ENCODE data around the gene RASA3. TPM values are rescaled to one million over a fixed set of nuclear protein-coding genes. Genes with fewer than 3 reads are reported as not detected.

RASA3 gene
- total RNA-seq, 1 donor from 2014 or later: 44.8 TPM

DNA sequence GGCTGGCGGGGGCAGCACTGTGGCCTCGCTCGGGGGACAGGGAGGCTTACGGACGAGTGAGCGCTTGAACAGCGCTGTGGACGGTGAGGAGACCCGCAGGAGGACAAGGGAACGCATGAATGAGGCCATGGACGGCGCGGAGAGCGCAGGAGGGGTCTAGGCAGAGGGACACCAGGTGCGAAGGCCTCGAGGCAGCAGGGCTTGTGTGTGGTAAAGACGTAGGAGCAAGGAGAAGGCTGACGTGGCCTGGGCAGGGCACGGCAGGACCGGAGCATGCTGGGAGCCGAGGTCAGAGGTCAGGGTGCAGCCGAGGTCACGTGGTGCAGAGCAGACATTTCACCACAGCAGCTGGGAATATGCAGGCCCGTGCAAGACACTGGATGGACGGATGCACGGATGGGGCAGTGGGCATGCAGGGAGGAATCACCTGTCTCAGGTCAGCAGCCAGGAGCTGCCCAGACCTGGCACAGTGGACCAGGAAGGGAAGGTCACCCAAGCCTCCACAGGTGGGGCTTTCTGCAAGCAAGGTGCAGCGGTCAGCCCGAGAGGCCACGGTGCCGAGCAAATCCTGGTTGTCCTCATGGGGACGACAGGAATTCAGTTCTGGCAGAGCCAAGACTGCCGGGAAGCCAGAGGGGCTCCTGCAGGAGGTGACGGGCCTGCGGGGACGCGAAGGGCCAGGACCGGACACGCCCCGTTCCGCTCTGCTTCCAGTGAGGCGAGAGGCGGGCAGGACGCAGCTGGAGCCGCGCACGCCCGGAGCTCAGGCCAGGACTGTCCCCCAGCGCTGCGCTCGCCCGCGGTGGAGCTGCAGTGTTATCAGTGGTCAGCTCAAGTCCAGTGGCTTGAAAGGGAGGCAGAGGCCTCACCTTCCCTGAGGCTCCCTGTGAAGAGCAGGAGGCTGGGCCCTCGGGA, 72.2 kb downstream of the RASA3 start:
- H3K27me3 Mint-ChIP-seq (ENCODE audit: unreplicated experiment): no peaks in the 10 kb centered on the region
- H3K9me3 Mint-ChIP-seq (ENCODE audit: unreplicated experiment): no peaks in the 10 kb centered on the region
- TF ChIP-seq, protein P1, sequence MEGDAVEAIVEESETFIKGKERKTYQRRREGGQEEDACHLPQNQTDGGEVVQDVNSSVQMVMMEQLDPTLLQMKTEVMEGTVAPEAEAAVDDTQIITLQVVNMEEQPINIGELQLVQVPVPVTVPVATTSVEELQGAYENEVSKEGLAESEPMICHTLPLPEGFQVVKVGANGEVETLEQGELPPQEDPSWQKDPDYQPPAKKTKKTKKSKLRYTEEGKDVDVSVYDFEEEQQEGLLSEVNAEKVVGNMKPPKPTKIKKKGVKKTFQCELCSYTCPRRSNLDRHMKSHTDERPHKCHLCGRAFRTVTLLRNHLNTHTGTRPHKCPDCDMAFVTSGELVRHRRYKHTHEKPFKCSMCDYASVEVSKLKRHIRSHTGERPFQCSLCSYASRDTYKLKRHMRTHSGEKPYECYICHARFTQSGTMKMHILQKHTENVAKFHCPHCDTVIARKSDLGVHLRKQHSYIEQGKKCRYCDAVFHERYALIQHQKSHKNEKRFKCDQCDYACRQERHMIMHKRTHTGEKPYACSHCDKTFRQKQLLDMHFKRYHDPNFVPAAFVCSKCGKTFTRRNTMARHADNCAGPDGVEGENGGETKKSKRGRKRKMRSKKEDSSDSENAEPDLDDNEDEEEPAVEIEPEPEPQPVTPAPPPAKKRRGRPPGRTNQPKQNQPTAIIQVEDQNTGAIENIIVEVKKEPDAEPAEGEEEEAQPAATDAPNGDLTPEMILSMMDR (IDR thresholded peaks at IDR 0.05): no peak
- DNase-seq (ENCODE audit: extremely low spot score, unreplicated experiment): no peak
- peaks cover 5% of the 10 kb centered on the region for H3K36me3 Mint-ChIP-seq (ENCODE audit: unreplicated experiment)
- H3K27ac Mint-ChIP-seq (ENCODE audit: unreplicated experiment): peak overlapping the region; percentile 14
- H3K4me1 Mint-ChIP-seq (ENCODE audit: unreplicated experiment): peaks cover 45% of the 10 kb centered on the region
- no peak overlapping the region for H3K4me3 Mint-ChIP-seq (ENCODE audit: unreplicated experiment)

DNA sequence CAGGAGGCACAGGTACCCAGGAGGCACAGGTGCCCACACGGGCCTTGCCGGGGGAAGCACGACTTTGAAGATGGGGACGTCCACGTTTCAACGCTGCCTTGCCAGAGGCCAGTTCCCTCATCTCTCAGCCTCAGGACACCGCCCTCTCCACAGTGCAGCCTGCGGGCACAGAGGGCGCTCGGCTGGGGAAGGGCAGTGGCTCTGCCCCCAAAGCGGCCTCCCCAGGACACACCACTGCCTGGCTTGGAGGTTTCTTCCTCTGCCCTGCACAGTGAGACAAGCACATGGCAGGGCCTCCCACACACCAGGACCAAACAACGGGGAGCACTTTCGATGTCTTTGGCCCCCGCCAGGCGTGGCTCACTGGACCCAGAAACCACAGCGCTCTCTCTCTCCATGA, 73.0 kb downstream of the RASA3 start:
- H3K9me3 Mint-ChIP-seq (ENCODE audit: unreplicated experiment): no peaks in the 10 kb centered on the region
- no peak for DNase-seq (ENCODE audit: extremely low spot score, unreplicated experiment)
- H3K27ac Mint-ChIP-seq (ENCODE audit: unreplicated experiment): peak overlapping the region; percentile 3
- H3K4me1 Mint-ChIP-seq (ENCODE audit: unreplicated experiment): peaks cover 37% of the 10 kb centered on the region
- no peaks in the 10 kb centered on the region for H3K27me3 Mint-ChIP-seq (ENCODE audit: unreplicated experiment)
- TF ChIP-seq, protein P1 (IDR thresholded peaks at IDR 0.05): no peak
- H3K36me3 Mint-ChIP-seq (ENCODE audit: unreplicated experiment): peaks cover 5% of the 10 kb centered on the region
- no peak overlapping the region for H3K4me3 Mint-ChIP-seq (ENCODE audit: unreplicated experiment)

DNA sequence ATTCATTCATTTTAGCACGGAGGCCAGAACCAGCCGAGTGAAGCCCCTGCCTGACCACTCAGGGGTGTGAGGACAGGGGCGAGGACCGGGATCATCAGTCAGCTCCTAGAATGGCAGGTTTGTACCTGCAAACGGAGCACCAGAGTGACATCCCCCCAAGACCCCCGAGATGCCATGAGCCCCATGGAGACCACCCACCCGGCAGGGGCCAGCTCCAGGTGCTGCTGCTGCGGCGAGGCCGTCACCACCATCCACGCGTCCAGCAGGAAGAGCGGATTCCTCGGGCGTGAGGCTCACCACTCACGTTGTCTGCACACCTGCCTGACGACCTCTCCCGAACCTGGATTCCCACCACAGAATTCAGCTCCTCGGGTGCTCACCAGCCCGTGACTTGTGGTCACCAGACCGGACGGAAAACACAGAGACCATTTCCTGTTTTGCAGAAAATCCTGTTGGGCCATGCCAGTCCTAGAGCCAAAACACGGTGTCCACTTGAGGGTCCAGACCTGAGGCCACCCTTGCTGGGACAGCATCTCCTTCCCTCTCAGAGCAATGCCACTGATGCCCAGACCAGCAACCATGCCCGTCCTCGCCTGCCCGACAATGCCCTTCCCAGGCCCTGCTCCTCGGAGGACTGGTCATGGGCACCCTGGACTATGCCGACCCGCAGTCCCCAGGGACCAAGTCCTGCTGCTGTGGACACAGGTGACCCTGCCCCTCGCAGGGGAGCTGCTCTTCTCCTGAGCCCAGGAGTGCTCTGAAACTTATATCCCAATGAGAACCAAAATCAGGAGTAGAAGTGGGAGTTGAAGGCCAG, 74.2 kb downstream of the RASA3 start:
- Mint-ChIP-seq H3K4me3 (ENCODE audit: unreplicated experiment) (no peak overlapping the region), H3K27me3 (ENCODE audit: unreplicated experiment) (no peaks in the 10 kb centered on the region), H3K9me3 (ENCODE audit: unreplicated experiment) (no peaks in the 10 kb centered on the region), H3K27ac (ENCODE audit: unreplicated experiment) (no peak overlapping the region), H3K36me3 (ENCODE audit: unreplicated experiment) (peaks cover 5% of the 10 kb centered on the region), H3K4me1 (ENCODE audit: unreplicated experiment) (peaks cover 31% of the 10 kb centered on the region)
- no peak for DNase-seq (ENCODE audit: extremely low spot score, unreplicated experiment)
- TF ChIP-seq, protein P1 (IDR thresholded peaks at IDR 0.05): no peak

DNA sequence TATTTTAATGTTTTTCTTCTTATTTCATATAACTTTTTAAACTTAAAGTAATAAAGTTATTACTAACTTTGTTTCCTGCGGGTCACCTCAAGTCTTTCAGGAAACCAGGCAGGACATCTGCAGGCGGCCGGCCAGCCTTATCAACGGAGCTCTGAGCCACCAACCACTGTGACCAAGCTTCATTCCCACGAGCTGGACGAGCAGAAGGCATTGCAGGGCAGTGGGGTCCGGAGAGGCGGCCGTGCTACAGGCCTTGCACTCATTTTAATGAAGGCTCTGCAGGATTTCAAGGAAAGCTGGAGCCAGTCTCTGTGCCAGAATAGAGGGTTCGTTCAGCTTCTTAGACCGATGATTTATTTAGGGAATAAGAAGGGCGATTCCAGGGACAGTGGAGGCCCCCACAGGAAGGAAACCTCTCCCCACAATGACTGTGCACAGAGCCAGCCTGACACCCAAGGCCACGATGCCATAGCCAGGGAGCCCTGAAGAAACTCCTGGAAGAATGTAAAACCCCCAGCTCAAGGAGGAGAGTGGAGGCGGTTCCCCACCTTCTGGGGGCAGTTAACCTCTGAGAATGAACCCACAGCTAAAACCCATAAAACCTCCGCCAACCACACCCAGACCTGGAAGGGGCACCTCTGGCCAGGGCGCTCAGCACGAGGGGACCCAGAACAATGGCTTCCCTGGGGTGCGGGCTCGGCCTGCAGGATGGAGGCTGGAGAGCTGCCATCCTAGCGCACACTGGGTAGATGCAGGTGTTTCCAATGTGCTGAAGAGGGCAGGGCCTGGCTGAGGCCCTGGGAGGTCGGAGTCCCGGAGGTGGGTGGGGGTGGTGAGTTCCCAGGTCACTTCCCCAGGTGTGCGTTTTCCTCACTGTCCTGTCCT, 75.0 kb downstream of the RASA3 start:
- Mint-ChIP-seq H3K4me1 (ENCODE audit: unreplicated experiment) (peaks cover 31% of the 10 kb centered on the region), H3K27me3 (ENCODE audit: unreplicated experiment) (no peaks in the 10 kb centered on the region), H3K4me3 (ENCODE audit: unreplicated experiment) (no peak overlapping the region), H3K36me3 (ENCODE audit: unreplicated experiment) (peaks cover 5% of the 10 kb centered on the region), H3K9me3 (ENCODE audit: unreplicated experiment) (no peaks in the 10 kb centered on the region), H3K27ac (ENCODE audit: unreplicated experiment) (no peak overlapping the region)
- TF ChIP-seq, protein P1 (IDR thresholded peaks at IDR 0.05): no peak
- DNase-seq (ENCODE audit: extremely low spot score, unreplicated experiment): no peak
